Naive thymus-derived CD8-positive, alpha-beta T cell (primary cell): ENCODE results near the gene PLEKHH3. TPM values are rescaled to one million over a fixed set of nuclear protein-coding genes. Genes with fewer than 3 reads are reported as not detected.
A peak's percentile ranks its signal among the peaks of the same experiment; 100 is the strongest.

Experiments used
- ATAC-seq, 2 donors: fragments of 150-1000 bp; cut with Tn5 transposase in 1 of 2; sonication (Bioruptor Pico), chemical (Tn5 transposase) in 1 of 2; 1 replicate in 1 of 2; 2 replicates in 1 of 2; pipeline ENCODE4 v1.10.0; 2021; ENCODE audit warnings: mild to moderate bottlenecking in 2 of 2, moderate library complexity in 2 of 2
- POLR2A ChIA-PET: fragments of 350-600 bp; sonication (Branson Sonifier 250); formaldehyde crosslinking; loops from one replicate; lab custom pipeline; 2021; ENCODE audit warnings: antibody characterized with exemption; lab: Charles Lee
- DNase-seq, 10 donors: peaks; one replicate each; pipeline versions ENCODE4 v3.0.0 to v3.0.0-alpha.2; 2020 to 2022
- H3K27ac Mint-ChIP-seq, 10 donors: one replicate each; pipeline ENCODE4 v1.8.0; 2020 to 2022; ENCODE audit warnings: mild to moderate bottlenecking in 10 of 10, mixed read lengths in 10 of 10, moderate library complexity in 4 of 10, inconsistent platforms in 1 of 10
- H3K27me3 Mint-ChIP-seq, 5 donors: one replicate each; pipeline ENCODE4 v1.8.0; 2021 to 2022; ENCODE audit warnings: mixed read lengths in 5 of 5
- H3K36me3 Mint-ChIP-seq, 3 donors: one replicate each; pipeline ENCODE4 v1.8.0; 2020 to 2022; ENCODE audit warnings: mixed read lengths in 3 of 3, mild to moderate bottlenecking in 2 of 3, inconsistent platforms in 1 of 3
- H3K4me1 Mint-ChIP-seq, 4 donors: one replicate each; pipeline ENCODE4 v1.8.0; 2021 to 2022; ENCODE audit warnings: mixed read lengths in 4 of 4
- H3K4me3 Mint-ChIP-seq, 10 donors: one replicate each; pipeline ENCODE4 v1.8.0; 2020 to 2022; ENCODE audit warnings: mild to moderate bottlenecking in 10 of 10, mixed read lengths in 10 of 10, moderate library complexity in 6 of 10, inconsistent platforms in 1 of 10
- H3K9me3 Mint-ChIP-seq, 9 donors: one replicate each; pipeline ENCODE4 v1.8.0; 2020 to 2022; ENCODE audit warnings: mixed read lengths in 9 of 9, mild to moderate bottlenecking in 3 of 9, inconsistent platforms in 1 of 9, moderate library complexity in 1 of 9
- polyA plus RNA-seq, 3 donors: library from polyadenylated mRNA; unstranded; fragments of 300-500 nt; fragmentation: Illumina TruSeq; gene quantifications; one replicate each; pipeline ENCODE4 v1.2.3, GENCODE V29; 2021
- total RNA-seq, 8 experiments: library from RNA in 2 of 8; stranded (reverse) in 2 of 8; gene quantifications; one replicate each; pipeline ENCODE4 v1.2.3 and lab custom pipeline; 2021 to 2026

PLEKHH3 gene
- total and polyA plus RNA-seq, 5 experiments from 2014 or later = not detected

DNA sequence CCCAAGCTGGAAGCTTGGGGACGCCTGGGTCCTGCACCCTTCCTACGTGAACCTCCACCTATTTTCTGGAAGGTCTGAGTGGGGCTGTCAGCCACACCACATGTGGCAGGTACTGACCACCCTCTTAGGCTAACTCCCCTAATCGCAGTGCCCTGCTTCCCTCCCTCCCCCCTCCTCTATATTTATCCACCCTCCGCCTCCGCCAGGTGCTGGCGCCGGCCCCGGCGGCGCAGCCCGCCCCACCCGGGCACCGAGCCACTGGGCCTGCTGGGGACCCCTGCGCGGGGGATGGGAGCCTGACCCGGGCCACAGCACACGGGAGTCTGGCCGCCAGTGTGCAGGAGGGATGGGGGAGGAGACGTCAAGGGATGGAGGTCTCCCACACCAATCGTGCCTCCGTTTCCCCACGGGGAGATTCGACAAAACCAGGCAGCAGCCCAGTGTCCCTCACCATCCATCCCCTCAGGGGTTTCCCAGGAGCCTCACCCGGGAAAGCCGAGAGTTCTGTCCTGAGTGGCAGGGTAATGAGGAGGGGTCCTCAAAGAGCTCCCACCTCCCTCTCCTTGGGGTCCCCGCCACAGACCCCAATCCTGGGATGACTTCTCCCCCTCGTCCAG lies 1.3 kb downstream of the PLEKHH3 start:
- Mint-ChIP-seq H3K4me3 (peak overlapping the region in 5 of 10 donors; percentile 2 to 93 (median 26)), H3K4me1 (peaks cover 18 to 55% (median 53%) of the 10 kb centered on the region in 4 donors), H3K36me3 (peaks cover 0 to 2% (median 0%) of the 10 kb centered on the region in 3 donors), H3K27me3 (peaks cover 13 to 49% (median 20%) of the 10 kb centered on the region in 5 donors), H3K9me3 (peaks cover 0 to 4% (median 0%) of the 10 kb centered on the region in 9 donors), H3K27ac (no peak overlapping the region)
- POLR2A ChIA-PET = interaction anchor here (0.7 to 1.9 kb wide), 2 partner anchors 34 to 98 kb away, joined by 3 to 5 read pairs; partner anchors contain the start of gene PSMC3IP
- ATAC-seq (no peak), DNase-seq (no peak)

DNA sequence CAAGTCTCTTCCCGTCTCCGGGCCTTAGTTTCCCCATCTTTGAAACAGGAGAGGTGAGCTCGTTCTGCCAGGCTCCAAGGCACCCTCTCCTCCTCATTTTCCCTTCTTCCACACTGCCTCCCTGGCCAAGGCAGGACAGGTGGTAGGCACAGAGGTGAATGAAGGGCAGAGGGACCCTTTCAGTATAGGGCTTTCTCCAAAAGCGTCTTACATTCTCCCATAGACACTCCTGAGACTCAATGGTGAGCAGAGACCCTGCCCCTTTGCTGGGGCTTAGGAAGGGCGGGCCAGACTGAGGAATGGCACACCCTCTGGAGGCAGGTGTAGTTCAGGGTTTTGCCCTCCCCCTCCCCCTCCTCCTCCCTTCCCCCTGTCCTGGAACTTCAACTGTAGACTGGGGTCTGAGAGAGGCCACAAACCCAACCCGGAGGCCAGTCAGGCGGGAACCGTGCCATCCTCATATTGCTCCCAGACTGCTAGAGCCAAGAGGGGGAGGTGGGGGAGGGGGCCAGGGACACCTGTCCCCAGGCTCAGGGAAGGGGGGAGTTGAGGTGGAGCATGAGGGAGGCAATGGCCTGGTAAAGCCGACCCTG lies 1.9 kb downstream of the PLEKHH3 start:
- H3K9me3 Mint-ChIP-seq = peaks cover 0 to 4% (median 0%) of the 10 kb centered on the region in 9 donors
- no peak for DNase-seq
- H3K4me3 Mint-ChIP-seq = peak overlapping the region in 8 of 10 donors; percentile 8 to 78 (median 48)
- H3K4me1 Mint-ChIP-seq = peaks cover 19 to 55% (median 52%) of the 10 kb centered on the region in 4 donors
- H3K27ac Mint-ChIP-seq = no peak overlapping the region
- POLR2A ChIA-PET = interaction anchor here (1.9 kb wide), 1 partner anchor 97 kb away, joined by 5 read pairs; the partner anchor contains the start of gene PSMC3IP
- H3K36me3 Mint-ChIP-seq = peaks cover 0 to 2% (median 0%) of the 10 kb centered on the region in 3 donors
- H3K27me3 Mint-ChIP-seq = peaks cover 13 to 50% (median 23%) of the 10 kb centered on the region in 5 donors
- ATAC-seq = no peak

- peak in 2 of 10 donors; percentile 33 to 39 for DNase-seq
- no peak for ATAC-seq
- Mint-ChIP-seq H3K27ac (peak overlapping the region in 1 of 10 donors; percentile 29), H3K9me3 (peaks cover 0 to 4% (median 0%) of the 10 kb centered on the region in 9 donors), H3K27me3 (peaks cover 13 to 49% (median 26%) of the 10 kb centered on the region in 5 donors), H3K4me1 (peaks cover 20 to 52% (median 48%) of the 10 kb centered on the region in 4 donors), H3K4me3 (peak overlapping the region in 8 of 10 donors; percentile 15 to 78 (median 38)), H3K36me3 (peaks cover 0 to 2% (median 0%) of the 10 kb centered on the region in 3 donors)
- POLR2A ChIA-PET = interaction anchor here (1.2 kb wide), 1 partner anchor 15 kb away, joined by 3 read pairs; the partner anchor contains the start of gene TUBG2
Measured at GRCh38 chr17:42673885-42674754, 2.7 kb downstream of the PLEKHH3 start.

DNA sequence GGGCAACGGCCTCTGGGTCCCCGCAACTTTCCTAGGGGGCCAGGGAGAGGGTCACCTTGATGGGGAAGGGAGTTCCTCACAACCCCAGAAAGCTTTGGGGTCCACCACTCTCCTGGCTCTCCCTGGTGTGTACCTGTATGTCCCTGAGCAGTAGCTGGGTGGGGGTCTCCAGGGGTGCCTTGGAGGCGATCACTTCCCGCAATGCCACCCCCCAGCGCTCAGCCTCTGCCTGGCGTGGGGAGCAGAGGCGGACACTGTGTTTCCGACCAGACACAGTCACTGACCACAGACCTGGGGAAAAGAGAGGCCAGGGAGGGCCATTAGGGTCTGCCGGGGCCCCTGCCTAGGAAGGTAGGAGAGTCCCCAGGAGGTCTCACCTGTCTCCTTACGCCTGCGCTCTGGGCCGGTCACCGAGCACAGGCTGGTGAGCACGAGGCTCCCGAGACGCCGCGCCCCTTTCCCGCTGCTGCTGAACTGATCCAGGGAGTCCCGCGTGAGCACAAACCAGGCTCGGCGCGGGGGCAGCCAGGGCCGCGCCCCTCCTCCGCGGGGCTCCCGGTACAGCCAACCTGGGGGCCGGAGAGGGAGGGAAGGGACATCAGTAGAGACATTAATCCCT lies 3.4 kb downstream of the PLEKHH3 start:
- H3K9me3 Mint-ChIP-seq = peaks cover 0 to 4% (median 0%) of the 10 kb centered on the region in 9 donors
- no peak overlapping the region for H3K4me3 Mint-ChIP-seq
- POLR2A ChIA-PET = interaction anchor here (0.8 to 1.2 kb wide), 2 partner anchors 9 to 14 kb away, joined by 3 to 5 read pairs; partner anchors contain the start of gene TUBG2
- H3K27ac Mint-ChIP-seq = no peak overlapping the region
- H3K4me1 Mint-ChIP-seq = peaks cover 18 to 47% (median 43%) of the 10 kb centered on the region in 4 donors
- DNase-seq (no peak), ATAC-seq (no peak)
- H3K27me3 Mint-ChIP-seq = peaks cover 13 to 52% (median 27%) of the 10 kb centered on the region in 5 donors
- peaks cover 0 to 2% (median 0%) of the 10 kb centered on the region in 3 donors for H3K36me3 Mint-ChIP-seq

- Mint-ChIP-seq H3K9me3 (peaks cover 0 to 4% (median 0%) of the 10 kb centered on the region in 9 donors), H3K4me1 (peaks cover 18 to 37% (median 34%) of the 10 kb centered on the region in 4 donors), H3K36me3 (peaks cover 0 to 4% (median 0%) of the 10 kb centered on the region in 3 donors), H3K27ac (no peak overlapping the region), H3K4me3 (peak overlapping the region in 2 of 10 donors; percentile 52 to 80), H3K27me3 (peaks cover 12 to 52% (median 27%) of the 10 kb centered on the region in 5 donors)
- no peak for ATAC-seq
- POLR2A ChIA-PET = interaction anchor here (0.6 to 1.6 kb wide), 2 partner anchors 13 to 97 kb away, joined by 4 to 5 read pairs; partner anchors contain the start of gene TUBG2
- no peak for DNase-seq
Measured at GRCh38 chr17:42672038-42672437, 4.8 kb downstream of the PLEKHH3 start.

DNA sequence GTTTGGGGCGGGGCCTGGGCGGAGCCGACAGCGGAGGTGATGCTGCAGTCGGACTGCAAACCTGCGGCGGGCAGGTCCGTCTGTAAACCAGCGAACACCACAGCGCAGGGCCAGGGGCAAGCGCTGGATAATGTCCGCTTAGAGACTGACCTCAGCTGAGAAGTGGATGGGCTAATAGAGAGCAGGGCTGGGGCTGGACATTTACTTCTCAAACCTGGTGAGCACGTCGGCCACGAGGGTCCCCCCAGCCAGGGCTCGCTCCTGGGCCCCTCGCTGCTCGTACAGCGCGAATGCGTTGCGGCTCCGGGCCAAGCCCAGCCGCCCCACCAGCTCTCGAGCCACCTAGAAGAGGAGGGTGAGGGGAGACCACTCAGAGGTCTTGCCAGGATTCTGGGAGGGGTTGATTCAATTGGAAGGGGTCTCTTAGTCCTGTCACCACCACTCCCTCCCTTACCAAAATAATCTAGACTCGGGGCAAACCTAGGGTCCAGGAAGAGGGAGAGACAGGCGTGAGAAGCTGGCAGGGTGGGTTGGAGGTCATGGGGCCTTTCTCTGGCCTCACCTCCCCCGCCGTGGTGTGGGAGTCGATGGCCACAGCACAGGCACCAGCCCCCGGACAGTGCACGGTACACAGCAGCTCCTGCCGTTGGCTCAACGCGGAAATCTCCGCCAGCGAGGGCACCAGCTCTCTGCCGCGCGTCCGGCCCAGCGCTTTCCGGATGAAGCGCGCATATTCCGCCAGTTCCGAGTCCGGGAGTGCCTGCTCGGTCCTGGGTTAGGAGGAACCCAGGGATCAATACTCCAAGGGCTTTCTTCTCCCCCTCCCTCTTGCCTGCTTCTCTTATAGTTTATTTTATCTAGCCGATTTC lies 5.8 kb downstream of the PLEKHH3 start:
- POLR2A ChIA-PET = interaction anchor here (1.0 to 1.6 kb wide), 3 partner anchors 9 to 62 kb away, joined by 3 to 8 read pairs (median 4); partner anchors contain the start of genes RETREG3 and TUBG2
- Mint-ChIP-seq H3K4me1 (peaks cover 16 to 32% (median 28%) of the 10 kb centered on the region in 4 donors), H3K36me3 (peaks cover 0 to 11% (median 6%) of the 10 kb centered on the region in 3 donors), H3K4me3 (peak overlapping the region; percentile 52 to 80 (median 75)), H3K9me3 (peaks cover 0 to 4% (median 0%) of the 10 kb centered on the region in 9 donors), H3K27ac (peak overlapping the region in 1 of 10 donors; percentile 18), H3K27me3 (peaks cover 10 to 45% (median 25%) of the 10 kb centered on the region in 5 donors)
- DNase-seq = no peak
- no peak for ATAC-seq

DNA sequence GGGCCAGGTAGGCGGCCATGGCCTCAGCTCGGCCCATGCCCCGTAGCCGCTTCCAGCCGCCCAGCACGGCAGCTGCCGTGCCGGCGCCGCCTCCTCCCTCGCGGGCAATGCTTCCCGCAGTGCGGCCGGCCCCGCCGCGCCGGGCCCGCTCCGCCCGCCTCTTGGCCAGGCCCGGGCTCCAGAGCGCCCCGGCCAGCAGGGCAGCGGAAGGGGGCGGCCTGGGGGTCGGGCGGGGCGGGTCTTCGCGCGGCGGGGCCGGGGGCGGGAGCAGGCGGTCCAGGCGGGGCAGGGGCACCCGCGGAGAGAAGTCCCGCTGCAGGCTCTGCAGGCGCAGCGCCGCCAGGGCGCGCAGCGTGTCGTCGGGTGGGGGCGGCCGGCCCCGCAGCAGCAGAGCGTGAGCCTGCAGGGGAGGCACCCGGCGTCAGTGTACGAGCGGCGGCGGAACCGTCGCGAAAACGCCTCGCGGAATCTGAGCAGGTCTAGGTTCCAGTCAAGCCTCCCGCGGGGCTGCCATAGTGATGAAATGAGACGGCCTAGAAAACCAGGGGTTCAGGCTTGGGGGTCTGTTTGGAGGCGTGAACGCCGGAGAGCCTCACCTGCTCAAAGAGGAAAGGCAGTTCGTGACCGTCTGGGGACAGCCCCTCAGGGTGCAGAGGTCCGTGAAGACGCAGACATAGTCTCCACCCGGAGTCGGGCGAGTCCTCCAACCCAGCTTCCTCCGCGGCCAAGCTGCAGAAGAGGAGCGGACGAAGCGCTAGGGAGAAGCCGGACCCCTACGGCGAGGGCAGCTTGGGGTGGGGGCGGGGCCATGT lies 6.6 kb downstream of the PLEKHH3 start:
- POLR2A ChIA-PET = interaction anchor here (1.0 to 1.6 kb wide), 5 partner anchors 9 to 61 kb away, joined by 3 to 8 read pairs (median 3); partner anchors contain the start of genes RETREG3 and TUBG2
- ATAC-seq = peak; percentile 83 to 87
- peaks cover 10 to 45% (median 25%) of the 10 kb centered on the region in 5 donors for H3K27me3 Mint-ChIP-seq

DNA sequence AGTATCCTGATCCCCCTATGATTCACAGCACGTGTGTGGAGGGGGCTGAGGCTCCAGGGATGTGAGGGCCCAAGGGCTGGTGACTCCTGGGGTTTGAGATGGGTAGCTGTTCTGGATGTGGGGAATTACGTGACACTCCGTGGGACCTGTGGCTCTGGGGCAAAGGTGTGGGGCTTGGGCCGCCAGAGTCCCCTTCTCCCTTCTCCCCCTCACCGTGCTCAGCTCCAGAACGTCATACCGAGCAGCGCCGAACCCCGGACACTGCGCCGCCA lies 7.2 kb downstream of the PLEKHH3 start:
- POLR2A ChIA-PET = interaction anchor here (1.0 to 1.2 kb wide), 3 partner anchors 10 to 61 kb away, joined by 3 read pairs; partner anchors contain the start of genes RETREG3 and TUBG2
- peak overlapping the region in 7 of 10 donors; percentile 45 to 67 (median 55) for H3K4me3 Mint-ChIP-seq

More for the DNA sequence above, 6.6 kb downstream of the PLEKHH3 start:
- H3K4me3 Mint-ChIP-seq = peak overlapping the region; percentile 52 to 80 (median 76)
- H3K27ac Mint-ChIP-seq = peak overlapping the region in 1 of 10 donors; percentile 38
- peaks cover 16 to 32% (median 28%) of the 10 kb centered on the region in 4 donors for H3K4me1 Mint-ChIP-seq
- peaks cover 0 to 19% (median 13%) of the 10 kb centered on the region in 3 donors for H3K36me3 Mint-ChIP-seq
- peak in 6 of 10 donors; percentile 32 to 54 (median 48) for DNase-seq
- peaks cover 0 to 4% (median 0%) of the 10 kb centered on the region in 9 donors for H3K9me3 Mint-ChIP-seq

GRCh38 chr17:42667088-42667951 lies 9.5 kb downstream of the PLEKHH3 start:
- peaks cover 6 to 23% (median 14%) of the 10 kb centered on the region in 5 donors for H3K27me3 Mint-ChIP-seq
- POLR2A ChIA-PET = interaction anchor here (0.8 to 1.3 kb wide), 3 partner anchors 9 to 76 kb away, joined by 3 read pairs; partner anchors contain the start of gene PLEKHH3

More for the DNA sequence above, 7.2 kb downstream of the PLEKHH3 start:
- peaks cover 0 to 4% (median 0%) of the 10 kb centered on the region in 9 donors for H3K9me3 Mint-ChIP-seq
- no peak overlapping the region for H3K27ac Mint-ChIP-seq
- ATAC-seq (no peak), DNase-seq (no peak)
- H3K27me3 Mint-ChIP-seq = peaks cover 9 to 41% (median 24%) of the 10 kb centered on the region in 5 donors
- H3K4me1 Mint-ChIP-seq = peaks cover 15 to 27% (median 25%) of the 10 kb centered on the region in 4 donors
- peaks cover 0 to 22% (median 13%) of the 10 kb centered on the region in 3 donors for H3K36me3 Mint-ChIP-seq

More at GRCh38 chr17:42667088-42667951, 9.5 kb downstream of the PLEKHH3 start:
- no peak overlapping the region for H3K4me3 Mint-ChIP-seq
- no peak overlapping the region for H3K27ac Mint-ChIP-seq
- peaks cover 0 to 34% (median 13%) of the 10 kb centered on the region in 3 donors for H3K36me3 Mint-ChIP-seq
- ATAC-seq = no peak
- H3K9me3 Mint-ChIP-seq = no peaks in the 10 kb centered on the region
- DNase-seq = no peak
- peaks cover 10 to 19% (median 19%) of the 10 kb centered on the region in 4 donors for H3K4me1 Mint-ChIP-seq
